ENCODE results near the gene SLC25A2. TPM values are rescaled to one million over a fixed set of nuclear protein-coding genes. Genes with fewer than 3 reads are reported as not detected.
"Not testable (repeated sequence)": the region's sequence is repeated elsewhere in the genome, so short reads cannot be mapped to it uniquely, and the experiment has no call there.

The SLC25A2 gene
- total and polyA plus RNA-seq, 8 donors, result 0.14 to 0.76 (median 0.23) TPM; not detected in 3

GRCh38 chr5:141343953-141344463, 40.2 kb upstream of the SLC25A2 start:
- Histone ChIP-seq H3K27me3 (peaks cover 0 to 85% of the 10 kb centered on the region in 2 donors), H3K36me3 (no peaks in the 10 kb centered on the region), H3K27ac (no peak overlapping the region), H3K4me1 (no peaks in the 10 kb centered on the region), H3K4me3 (no peak overlapping the region), H3K9me3 (peaks cover 0 to 86% of the 10 kb centered on the region in 2 donors)
- no peak for ATAC-seq
- no peak for DNase-seq
- TF ChIP-seq, protein P1, sequence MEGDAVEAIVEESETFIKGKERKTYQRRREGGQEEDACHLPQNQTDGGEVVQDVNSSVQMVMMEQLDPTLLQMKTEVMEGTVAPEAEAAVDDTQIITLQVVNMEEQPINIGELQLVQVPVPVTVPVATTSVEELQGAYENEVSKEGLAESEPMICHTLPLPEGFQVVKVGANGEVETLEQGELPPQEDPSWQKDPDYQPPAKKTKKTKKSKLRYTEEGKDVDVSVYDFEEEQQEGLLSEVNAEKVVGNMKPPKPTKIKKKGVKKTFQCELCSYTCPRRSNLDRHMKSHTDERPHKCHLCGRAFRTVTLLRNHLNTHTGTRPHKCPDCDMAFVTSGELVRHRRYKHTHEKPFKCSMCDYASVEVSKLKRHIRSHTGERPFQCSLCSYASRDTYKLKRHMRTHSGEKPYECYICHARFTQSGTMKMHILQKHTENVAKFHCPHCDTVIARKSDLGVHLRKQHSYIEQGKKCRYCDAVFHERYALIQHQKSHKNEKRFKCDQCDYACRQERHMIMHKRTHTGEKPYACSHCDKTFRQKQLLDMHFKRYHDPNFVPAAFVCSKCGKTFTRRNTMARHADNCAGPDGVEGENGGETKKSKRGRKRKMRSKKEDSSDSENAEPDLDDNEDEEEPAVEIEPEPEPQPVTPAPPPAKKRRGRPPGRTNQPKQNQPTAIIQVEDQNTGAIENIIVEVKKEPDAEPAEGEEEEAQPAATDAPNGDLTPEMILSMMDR (IDR thresholded peaks at IDR 0.05), result no peak
- intact Hi-C loops (cut with DNase I), result loop anchor here in 1 of 2 donors (10.0 kb wide), 1 partner anchor 221 kb away; no protein-coding TSS in a partner anchor

- DNase-seq, result no peak
- TF ChIP-seq, protein P1 (IDR thresholded peaks at IDR 0.05), result no peak
- Histone ChIP-seq H3K9me3 (peaks cover 0 to 86% of the 10 kb centered on the region in 2 donors), H3K27me3 (peaks cover 0 to 85% of the 10 kb centered on the region in 2 donors), H3K36me3 (no peaks in the 10 kb centered on the region), H3K27ac (no peak within 1 kb of the TSS), H3K4me1 (no peaks in the 10 kb centered on the region), H3K4me3 (no peak within 1 kb of the TSS)
- intact Hi-C loops (cut with DNase I), result loop anchor here in 1 of 2 donors (10.0 kb wide), 1 partner anchor 221 kb away; no protein-coding TSS in a partner anchor
- ATAC-seq, result no peak
Observed at GRCh38 chr5:141343242-141343952, 39.5 kb upstream of the SLC25A2 start, which contains the start of gene PCDHGA3. Gene PCDHGA3 (plus strand): TSS chr5:141343829. CDS start chr5:141344034, 205 bp downstream.

DNA sequence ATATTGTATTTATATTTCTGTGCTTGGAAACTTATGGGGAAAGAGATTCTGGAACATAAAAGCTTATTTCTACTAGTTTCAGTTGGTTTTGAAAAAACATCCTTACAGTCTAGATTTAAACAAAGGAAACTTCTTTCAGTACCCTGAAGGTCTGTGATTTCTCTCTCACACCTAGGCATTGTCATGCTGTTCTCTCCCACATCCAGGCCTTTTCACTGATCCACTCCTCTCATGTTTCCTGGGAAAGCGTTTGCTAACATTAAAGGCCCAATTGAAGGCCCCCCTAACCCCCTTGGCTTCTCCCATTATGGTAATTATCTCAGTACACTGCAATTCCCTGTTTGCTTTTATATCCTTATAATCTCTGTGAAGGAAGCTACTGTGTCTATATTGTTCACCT, 38.9 kb upstream of the SLC25A2 start:
- H3K36me3 ChIP-seq, result no peaks in the 10 kb centered on the region
- H3K27me3 ChIP-seq, result peaks cover 0 to 90% of the 10 kb centered on the region in 2 donors
- no peaks in the 10 kb centered on the region for H3K4me1 ChIP-seq
- no peak overlapping the region for H3K27ac ChIP-seq
- intact Hi-C loops (cut with DNase I), result loop anchor here in 1 of 2 donors (10.0 kb wide), 1 partner anchor 222 kb away; no protein-coding TSS in a partner anchor
- peaks cover 0 to 88% of the 10 kb centered on the region in 2 donors for H3K9me3 ChIP-seq
- ATAC-seq, result no peak
- H3K4me3 ChIP-seq, result no peak overlapping the region
- TF ChIP-seq, protein P1 (IDR thresholded peaks at IDR 0.05), result no peak
- no peak for DNase-seq

DNA sequence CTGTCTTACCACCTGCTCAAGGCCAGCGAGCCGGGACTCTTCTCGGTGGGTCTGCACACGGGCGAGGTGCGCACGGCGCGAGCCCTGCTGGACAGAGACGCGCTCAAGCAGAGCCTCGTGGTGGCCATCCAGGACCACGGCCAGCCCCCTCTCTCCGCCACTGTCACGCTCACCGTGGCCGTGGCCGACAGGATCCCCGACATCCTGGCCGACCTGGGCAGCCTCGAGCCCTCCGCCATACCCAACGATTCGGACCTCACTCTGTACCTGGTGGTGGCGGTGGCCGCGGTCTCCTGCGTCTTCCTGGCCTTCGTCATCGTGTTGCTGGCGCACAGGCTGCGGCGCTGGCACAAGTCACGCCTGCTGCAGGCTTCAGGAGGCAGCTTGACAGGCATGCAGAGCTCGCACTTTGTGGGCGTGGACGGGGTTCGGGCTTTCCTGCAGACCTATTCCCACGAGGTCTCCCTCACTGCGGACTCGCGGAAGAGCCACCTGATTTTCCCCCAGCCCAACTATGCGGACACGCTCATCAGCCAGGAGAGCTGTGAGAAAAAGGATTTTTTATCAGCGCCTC, 37.0 kb upstream of the SLC25A2 start:
- intact Hi-C loops (cut with DNase I), result loop anchor here in 1 of 2 donors (10.0 kb wide), 1 partner anchor 224 kb away; no protein-coding TSS in a partner anchor
- not testable (repeated sequence) for H3K36me3 ChIP-seq, H3K4me3 ChIP-seq, H3K4me1 ChIP-seq, DNase-seq, H3K27ac ChIP-seq, ATAC-seq
- Histone ChIP-seq H3K9me3 (peaks cover 0 to 88% of the 10 kb centered on the region in 2 donors), H3K27me3 (peaks cover 0 to 83% of the 10 kb centered on the region in 2 donors)

DNA sequence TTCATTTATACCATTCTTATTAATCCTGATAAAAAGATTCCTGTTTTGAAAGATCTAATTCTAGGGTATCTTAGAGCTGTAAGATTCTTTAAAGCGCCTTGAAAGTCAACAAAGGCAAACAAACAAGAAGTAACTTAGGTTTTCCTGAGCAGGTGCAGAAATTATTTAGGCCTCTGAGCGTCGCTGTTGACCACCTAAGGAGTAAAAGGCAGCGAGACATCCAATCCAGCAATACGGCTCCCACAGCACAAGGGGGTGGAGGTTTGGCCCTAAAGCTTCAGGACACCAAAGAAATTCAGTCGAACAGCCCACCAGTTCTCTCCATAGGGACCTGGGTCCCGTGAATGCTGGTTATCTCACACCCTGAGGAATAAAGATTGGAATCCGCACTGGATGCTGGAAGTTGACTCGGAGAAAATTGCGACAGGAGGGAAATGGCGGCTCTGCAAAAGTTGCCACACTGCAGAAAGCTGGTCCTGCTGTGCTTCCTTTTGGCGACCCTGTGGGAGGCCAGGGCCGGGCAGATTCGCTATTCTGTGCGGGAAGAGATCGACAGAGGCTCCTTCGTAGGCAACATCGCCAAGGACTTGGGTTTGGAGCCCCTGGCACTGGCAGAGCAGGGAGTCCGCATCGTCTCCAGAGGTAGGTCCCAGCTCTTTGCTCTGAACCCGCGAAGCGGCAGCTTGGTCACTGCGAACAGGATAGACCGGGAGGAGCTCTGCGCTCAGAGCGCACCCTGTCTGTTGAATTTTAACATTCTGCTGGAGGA, 34.9 kb upstream of the SLC25A2 start, which contains the start of gene PCDHGA2:
TSS of gene PCDHGA2 (plus strand) at position 223 of the 769 bp plus-strand sequence.
- TF ChIP-seq, protein P1 (IDR thresholded peaks at IDR 0.05), result no peak
- intact Hi-C loops (cut with DNase I), result loop anchor here in 1 of 2 donors (10.0 kb wide), 1 partner anchor 216 kb away; no protein-coding TSS in a partner anchor
- Histone ChIP-seq H3K27ac (no peak within 1 kb of the TSS), H3K9me3 (peaks cover 0 to 87% of the 10 kb centered on the region in 2 donors), H3K4me3 (no peak within 1 kb of the TSS), H3K36me3 (no peaks in the 10 kb centered on the region), H3K27me3 (peaks cover 8 to 83% of the 10 kb centered on the region in 2 donors), H3K4me1 (no peaks in the 10 kb centered on the region)
- DNase-seq (peak in 1 of 4 donors; percentile 51), ATAC-seq (no peak)

- Histone ChIP-seq H3K27me3 (peaks cover 21 to 81% of the 10 kb centered on the region in 2 donors), H3K9me3 (peaks cover 0 to 90% of the 10 kb centered on the region in 2 donors)
- H3K4me3 ChIP-seq, DNase-seq, H3K4me1 ChIP-seq, H3K27ac ChIP-seq, H3K36me3 ChIP-seq, ATAC-seq: not testable (repeated sequence)
- intact Hi-C loops (cut with DNase I), result loop anchor here in 1 of 2 donors (10.0 kb wide), 1 partner anchor 222 kb away; no protein-coding TSS in a partner anchor
Observed at GRCh38 chr5:141332571-141332970, 28.7 kb upstream of the SLC25A2 start.

Measured in left lung (tissue), 10 donors.